ENCODE results near the gene NMNAT3. TPM values are rescaled to one million over a fixed set of nuclear protein-coding genes. Genes with fewer than 3 reads are reported as not detected.
"Not testable (repeated sequence)": the region's sequence is repeated elsewhere in the genome, so short reads cannot be mapped to it uniquely, and the experiment has no call there.

NMNAT3 gene
- polyA plus RNA-seq, 1 donor (not counting 4 experiments of a cell fraction or from before 2014, with no cell fraction given): 1.6 TPM

DNA sequence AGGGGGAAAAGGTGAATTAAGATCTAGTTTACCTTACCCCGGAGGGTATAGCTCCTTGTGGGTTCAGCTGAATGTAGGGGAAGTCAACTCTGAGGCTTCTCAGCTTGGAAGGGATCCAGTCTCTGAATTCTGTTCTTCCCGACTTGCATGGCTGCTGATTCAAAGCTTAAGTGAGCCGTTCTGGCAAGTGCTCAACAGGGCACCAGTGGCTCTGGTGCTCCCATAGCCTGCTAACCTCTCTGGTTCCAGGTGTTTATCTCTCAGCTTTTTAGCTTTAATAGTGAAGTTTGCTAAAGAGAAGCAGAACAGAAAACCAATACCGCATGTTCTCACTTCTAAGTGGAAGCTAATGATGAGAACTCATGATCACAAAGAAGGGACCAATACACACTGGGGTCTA, 92.0 kb downstream of the NMNAT3 start:
- Histone ChIP-seq H3K79me2 (ENCODE audit: control insufficient read depth, insufficient read depth, low read length) (no peaks in the 10 kb centered on the region), H4K20me1 (ENCODE audit: control insufficient read depth, extremely low read depth, insufficient read depth, low read length) (no peaks in the 10 kb centered on the region), H3K4me2 (ENCODE audit: control insufficient read depth, extremely low read depth, insufficient read depth, low read depth, low read length) (peak overlapping the region; percentile 14), H3K9ac (ENCODE audit: control insufficient read depth, extremely low read depth, insufficient read depth, low read length) (no peak overlapping the region), H3K4me3 (ENCODE audit: control insufficient read depth in 2 of 3, extremely low read depth in 1 of 3, insufficient read depth in 2 of 3, low read depth in 1 of 3, low read length in 3 of 3) (no peak overlapping the region), H3K27me3 (ENCODE audit: control insufficient read depth, extremely low read depth, insufficient read depth, low read length) (no peaks in the 10 kb centered on the region), H3K36me3 (ENCODE audit: control insufficient read depth in 2 of 2, extremely low read depth in 1 of 2, insufficient read depth in 2 of 2, low read length in 2 of 2) (no peaks in the 10 kb centered on the region), H3K27ac (ENCODE audit: control insufficient read depth, insufficient read depth, low read length) (no peak overlapping the region), H3K4me1 (ENCODE audit: control insufficient read depth, extremely low read depth, insufficient read depth, low read length) (peaks cover 3% of the 10 kb centered on the region), H2AFZ (ENCODE audit: control insufficient read depth, low read length) (peak overlapping the region; percentile 8), H3K9me3 (ENCODE audit: control insufficient read depth, low read depth, low read length) (no peaks in the 10 kb centered on the region), H3K9me1 (ENCODE audit: control insufficient read depth, extremely low read depth, insufficient read depth, low read length) (no peaks in the 10 kb centered on the region)
- no peak for TF ChIP-seq EZH2 (IDR thresholded peaks at IDR 0.05; ENCODE audit: low read length)
- TF ChIP-seq, protein P1, sequence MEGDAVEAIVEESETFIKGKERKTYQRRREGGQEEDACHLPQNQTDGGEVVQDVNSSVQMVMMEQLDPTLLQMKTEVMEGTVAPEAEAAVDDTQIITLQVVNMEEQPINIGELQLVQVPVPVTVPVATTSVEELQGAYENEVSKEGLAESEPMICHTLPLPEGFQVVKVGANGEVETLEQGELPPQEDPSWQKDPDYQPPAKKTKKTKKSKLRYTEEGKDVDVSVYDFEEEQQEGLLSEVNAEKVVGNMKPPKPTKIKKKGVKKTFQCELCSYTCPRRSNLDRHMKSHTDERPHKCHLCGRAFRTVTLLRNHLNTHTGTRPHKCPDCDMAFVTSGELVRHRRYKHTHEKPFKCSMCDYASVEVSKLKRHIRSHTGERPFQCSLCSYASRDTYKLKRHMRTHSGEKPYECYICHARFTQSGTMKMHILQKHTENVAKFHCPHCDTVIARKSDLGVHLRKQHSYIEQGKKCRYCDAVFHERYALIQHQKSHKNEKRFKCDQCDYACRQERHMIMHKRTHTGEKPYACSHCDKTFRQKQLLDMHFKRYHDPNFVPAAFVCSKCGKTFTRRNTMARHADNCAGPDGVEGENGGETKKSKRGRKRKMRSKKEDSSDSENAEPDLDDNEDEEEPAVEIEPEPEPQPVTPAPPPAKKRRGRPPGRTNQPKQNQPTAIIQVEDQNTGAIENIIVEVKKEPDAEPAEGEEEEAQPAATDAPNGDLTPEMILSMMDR (optimal IDR thresholded peaks at IDR 0.05 in 1 of 3, IDR thresholded peaks at IDR 0.05 in 1 of 3, conservative IDR thresholded peaks at IDR 0.05 in 1 of 3; ENCODE audit: extremely low read depth in 1 of 3, insufficient read depth in 2 of 3, low read length in 3 of 3): no peak
- dilution Hi-C loops (cut with MboI; ENCODE audit: extremely low pct_ligation_motif_present, low sequenced_read_pairs): no loop called here
- FAIRE-seq (no peak), DNase-seq (ENCODE audit: low read depth, low spot score) (no peak)

DNA sequence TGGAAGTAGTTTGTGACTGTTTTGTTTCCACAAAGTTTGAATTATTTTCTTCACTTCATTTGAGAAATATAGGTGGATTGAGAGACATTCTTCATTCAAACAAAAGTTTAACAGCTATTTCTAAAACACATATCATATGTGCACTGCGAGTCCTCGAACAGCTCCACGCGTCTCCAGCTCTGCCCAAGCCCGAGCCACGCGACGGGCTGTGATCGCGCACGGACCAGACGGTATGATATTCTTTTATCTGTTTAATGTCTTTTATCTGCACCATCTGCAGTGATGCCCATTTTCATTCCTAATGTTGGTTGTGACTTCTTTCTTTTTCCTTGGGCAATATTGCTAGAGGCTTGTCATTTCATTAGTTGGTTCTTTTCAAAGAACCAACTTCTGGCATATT, 94.1 kb downstream of the NMNAT3 start:
- H3K36me3 ChIP-seq (ENCODE audit: control insufficient read depth in 2 of 2, extremely low read depth in 1 of 2, insufficient read depth in 2 of 2, low read length in 2 of 2); dilution Hi-C loops (cut with MboI; ENCODE audit: extremely low pct_ligation_motif_present, low sequenced_read_pairs); DNase-seq (ENCODE audit: low read depth, low spot score); H3K9me1 ChIP-seq (ENCODE audit: control insufficient read depth, extremely low read depth, insufficient read depth, low read length); H3K27me3 ChIP-seq (ENCODE audit: control insufficient read depth, extremely low read depth, insufficient read depth, low read length); FAIRE-seq; H3K79me2 ChIP-seq (ENCODE audit: control insufficient read depth, insufficient read depth, low read length); H3K9me3 ChIP-seq (ENCODE audit: control insufficient read depth, low read depth, low read length); H3K4me2 ChIP-seq (ENCODE audit: control insufficient read depth, extremely low read depth, insufficient read depth, low read depth, low read length); H2AFZ ChIP-seq (ENCODE audit: control insufficient read depth, low read length); H3K4me1 ChIP-seq (ENCODE audit: control insufficient read depth, extremely low read depth, insufficient read depth, low read length); H4K20me1 ChIP-seq (ENCODE audit: control insufficient read depth, extremely low read depth, insufficient read depth, low read length); H3K9ac ChIP-seq (ENCODE audit: control insufficient read depth, extremely low read depth, insufficient read depth, low read length); H3K4me3 ChIP-seq (ENCODE audit: control insufficient read depth in 2 of 3, extremely low read depth in 1 of 3, insufficient read depth in 2 of 3, low read depth in 1 of 3, low read length in 3 of 3); H3K27ac ChIP-seq (ENCODE audit: control insufficient read depth, insufficient read depth, low read length): not testable (repeated sequence)

DNA sequence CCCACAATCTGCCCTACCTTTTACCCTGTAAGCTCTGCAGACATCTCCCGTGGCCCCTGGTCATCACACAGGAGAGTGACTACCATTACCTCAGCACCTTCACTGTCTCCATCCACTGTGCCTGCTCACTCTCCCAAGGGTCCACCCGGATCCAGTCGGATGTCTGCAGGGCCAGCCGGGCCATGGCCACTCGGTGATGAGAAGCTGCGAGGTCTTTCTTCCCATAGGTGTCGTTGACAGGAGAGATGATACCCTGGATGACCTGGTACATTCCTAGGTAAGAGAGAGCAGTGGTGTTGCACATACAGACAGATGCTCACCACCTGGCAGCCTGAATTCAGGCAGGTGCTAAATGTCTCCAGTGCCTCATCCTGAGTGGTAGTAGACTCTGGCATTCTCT, 99.0 kb downstream of the NMNAT3 start:
- Histone ChIP-seq H3K27ac (ENCODE audit: control insufficient read depth, insufficient read depth, low read length) (no peak overlapping the region), H3K4me2 (ENCODE audit: control insufficient read depth, extremely low read depth, insufficient read depth, low read depth, low read length) (no peak overlapping the region), H3K4me3 (ENCODE audit: control insufficient read depth in 2 of 3, extremely low read depth in 1 of 3, insufficient read depth in 2 of 3, low read depth in 1 of 3, low read length in 3 of 3) (no peak overlapping the region), H3K9me1 (ENCODE audit: control insufficient read depth, extremely low read depth, insufficient read depth, low read length) (no peaks in the 10 kb centered on the region), H3K79me2 (ENCODE audit: control insufficient read depth, insufficient read depth, low read length) (no peaks in the 10 kb centered on the region), H3K36me3 (ENCODE audit: control insufficient read depth in 2 of 2, extremely low read depth in 1 of 2, insufficient read depth in 2 of 2, low read length in 2 of 2) (no peaks in the 10 kb centered on the region), H3K9me3 (ENCODE audit: control insufficient read depth, low read depth, low read length) (no peaks in the 10 kb centered on the region), H3K9ac (ENCODE audit: control insufficient read depth, extremely low read depth, insufficient read depth, low read length) (no peak overlapping the region), H2AFZ (ENCODE audit: control insufficient read depth, low read length) (no peak overlapping the region), H3K4me1 (ENCODE audit: control insufficient read depth, extremely low read depth, insufficient read depth, low read length) (no peaks in the 10 kb centered on the region), H3K27me3 (ENCODE audit: control insufficient read depth, extremely low read depth, insufficient read depth, low read length) (no peaks in the 10 kb centered on the region), H4K20me1 (ENCODE audit: control insufficient read depth, extremely low read depth, insufficient read depth, low read length) (no peaks in the 10 kb centered on the region)
- DNase-seq (ENCODE audit: low read depth, low spot score) (no peak), FAIRE-seq (no peak)
- dilution Hi-C loops (cut with MboI; ENCODE audit: extremely low pct_ligation_motif_present, low sequenced_read_pairs): no loop called here
- TF ChIP-seq EZH2 (IDR thresholded peaks at IDR 0.05; ENCODE audit: low read length): no peak
- TF ChIP-seq, protein P1 (optimal IDR thresholded peaks at IDR 0.05 in 1 of 3, IDR thresholded peaks at IDR 0.05 in 1 of 3, conservative IDR thresholded peaks at IDR 0.05 in 1 of 3; ENCODE audit: extremely low read depth in 1 of 3, insufficient read depth in 2 of 3, low read length in 3 of 3): no peak

Measured in keratinocyte (primary cell).